Lower leg skin (tissue), 3 donors: ENCODE measurements around the gene FBXO31.

ENCODE experiments used
- POLR2A ChIP-seq, 2 donors: fragments of 450-650 bp; IDR thresholded peaks; one replicate each; pipeline ENCODE4 v1.6.1; 2016 to 2017; ENCODE audit warnings: antibody characterized with exemption in 2 of 2, mild to moderate bottlenecking in 1 of 2, moderate library complexity in 1 of 2
- TF ChIP-seq, protein P1 (sequence below), 3 donors: fragments of 450-650 bp; IDR thresholded peaks; one replicate each; pipeline ENCODE4 v1.5.1; 2016; ENCODE audit warnings: antibody characterized with exemption in 3 of 3, mild to moderate bottlenecking in 3 of 3, moderate library complexity in 2 of 3

- TF ChIP-seq, protein P1, sequence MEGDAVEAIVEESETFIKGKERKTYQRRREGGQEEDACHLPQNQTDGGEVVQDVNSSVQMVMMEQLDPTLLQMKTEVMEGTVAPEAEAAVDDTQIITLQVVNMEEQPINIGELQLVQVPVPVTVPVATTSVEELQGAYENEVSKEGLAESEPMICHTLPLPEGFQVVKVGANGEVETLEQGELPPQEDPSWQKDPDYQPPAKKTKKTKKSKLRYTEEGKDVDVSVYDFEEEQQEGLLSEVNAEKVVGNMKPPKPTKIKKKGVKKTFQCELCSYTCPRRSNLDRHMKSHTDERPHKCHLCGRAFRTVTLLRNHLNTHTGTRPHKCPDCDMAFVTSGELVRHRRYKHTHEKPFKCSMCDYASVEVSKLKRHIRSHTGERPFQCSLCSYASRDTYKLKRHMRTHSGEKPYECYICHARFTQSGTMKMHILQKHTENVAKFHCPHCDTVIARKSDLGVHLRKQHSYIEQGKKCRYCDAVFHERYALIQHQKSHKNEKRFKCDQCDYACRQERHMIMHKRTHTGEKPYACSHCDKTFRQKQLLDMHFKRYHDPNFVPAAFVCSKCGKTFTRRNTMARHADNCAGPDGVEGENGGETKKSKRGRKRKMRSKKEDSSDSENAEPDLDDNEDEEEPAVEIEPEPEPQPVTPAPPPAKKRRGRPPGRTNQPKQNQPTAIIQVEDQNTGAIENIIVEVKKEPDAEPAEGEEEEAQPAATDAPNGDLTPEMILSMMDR (IDR thresholded peaks at IDR 0.05): no peak
- no peak for TF ChIP-seq POLR2A (IDR thresholded peaks at IDR 0.05)
Measured at GRCh38 chr16:87368029-87368770, 15.4 kb downstream of the FBXO31 start.
